DLD1 (cell line): Measurements from ENCODE around the gene TMEM87B.
"Not testable (repeated sequence)": the region's sequence is repeated elsewhere in the genome, so short reads cannot be mapped to it uniquely, and the experiment has no call there.

ENCODE experiments used
- in situ Hi-C: cut with HindIII; loops from 2 replicates; pipeline ENCODE4 v1.10.0; 2017; ENCODE audit warnings: low sequenced_read_pairs

TMEM87B gene

DNA sequence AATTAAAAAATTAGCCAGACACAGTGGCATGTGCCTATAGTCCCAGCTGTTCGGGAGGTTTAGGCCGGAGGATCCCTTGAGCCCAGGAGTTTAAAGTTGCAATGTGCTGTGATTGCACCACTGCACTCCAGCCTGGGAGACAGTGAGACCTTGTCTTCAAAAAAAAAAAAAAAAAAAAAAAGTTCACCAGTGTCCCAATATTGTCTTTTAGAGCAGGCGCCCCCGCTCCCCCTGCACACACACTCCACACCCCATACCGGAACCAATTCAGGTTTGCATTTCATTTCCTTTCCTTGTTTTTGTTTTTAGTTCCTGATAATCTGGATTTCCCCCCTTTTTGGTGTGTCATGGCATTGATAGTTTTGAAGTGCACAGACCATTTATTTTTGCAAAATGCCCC is 10.4 kb downstream of the TMEM87B start:
- in situ Hi-C loops, result no loop called here

DNA sequence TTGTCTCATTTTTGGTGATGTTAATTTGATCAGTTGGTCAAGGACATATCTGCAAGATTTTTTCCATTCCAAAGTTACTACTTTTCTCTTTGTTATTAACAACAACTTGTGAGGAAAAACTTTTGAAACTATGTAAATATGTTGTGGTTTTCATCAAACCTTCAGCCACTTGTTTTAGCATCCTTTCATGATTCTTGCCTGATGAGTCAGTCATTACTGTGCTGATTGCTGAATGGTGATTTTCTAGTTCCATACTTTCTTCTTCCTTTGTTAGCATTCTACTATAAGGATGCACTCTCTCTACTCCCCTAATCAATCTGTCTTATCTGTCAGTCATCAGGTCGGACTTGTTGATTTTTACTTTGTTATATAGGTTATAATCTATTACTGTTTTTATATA is 10.9 kb downstream of the TMEM87B start:
- in situ Hi-C loops, result no loop called here

DNA sequence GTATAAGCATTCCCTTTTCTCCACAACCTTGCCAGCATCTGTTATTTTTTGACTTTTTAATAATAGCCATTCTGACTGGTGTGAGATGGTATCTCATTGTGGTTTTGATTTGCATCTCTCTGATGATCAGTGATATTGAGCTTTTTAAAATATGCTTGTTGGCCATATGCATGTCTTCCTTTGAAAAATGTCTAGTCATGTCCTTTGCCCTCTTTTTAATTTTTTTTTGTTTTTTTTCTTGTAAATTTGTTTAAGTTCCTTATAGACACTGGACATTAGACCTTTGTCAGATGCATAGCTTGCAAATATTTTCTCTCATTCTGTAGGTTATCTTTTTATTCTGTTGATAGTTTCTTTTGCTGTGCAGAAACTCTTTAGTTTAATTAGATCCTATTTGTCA is 14.7 kb downstream of the TMEM87B start:
- in situ Hi-C loops, result not testable (repeated sequence)

DNA sequence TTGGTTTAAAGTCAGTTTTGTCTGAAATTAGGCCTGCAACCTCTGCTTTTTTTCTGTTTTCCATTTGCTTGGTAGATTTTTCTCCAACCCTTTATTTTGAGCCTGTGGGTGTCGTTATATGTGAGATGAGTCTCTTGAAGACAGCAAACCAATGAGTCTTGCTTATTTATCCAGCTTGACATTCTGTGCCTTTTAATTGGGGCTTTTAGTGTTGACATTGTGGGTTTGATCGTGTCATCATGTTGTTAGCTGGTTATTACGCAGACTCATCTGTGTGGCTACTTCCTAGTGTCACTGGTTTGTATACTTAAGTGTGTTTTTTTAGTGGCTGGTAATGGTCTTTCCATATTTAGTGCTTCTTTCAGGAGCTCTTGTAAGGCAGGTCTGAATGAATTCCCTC is 18.8 kb downstream of the TMEM87B start:
- in situ Hi-C loops, result no loop called here

DNA sequence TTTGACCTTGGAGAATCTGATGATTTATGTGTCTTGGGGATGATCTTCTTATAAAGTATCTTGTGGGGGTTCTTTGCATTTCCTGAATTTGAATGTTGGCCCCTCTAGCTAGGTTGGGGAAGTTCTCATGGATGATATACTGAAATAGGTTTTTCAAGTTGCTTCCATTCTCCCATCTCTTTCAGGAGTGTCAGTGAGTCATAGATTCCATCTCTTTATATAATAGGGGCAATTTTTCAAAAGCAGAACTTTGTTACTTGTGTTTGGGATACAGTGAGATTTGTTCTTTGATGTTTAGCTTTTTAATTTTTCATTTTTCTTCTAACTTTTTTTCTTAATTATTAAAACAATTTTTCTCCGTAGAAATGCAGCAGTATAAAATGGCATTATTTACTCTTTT is 19.4 kb downstream of the TMEM87B start:
- in situ Hi-C loops, result no loop called here

DNA sequence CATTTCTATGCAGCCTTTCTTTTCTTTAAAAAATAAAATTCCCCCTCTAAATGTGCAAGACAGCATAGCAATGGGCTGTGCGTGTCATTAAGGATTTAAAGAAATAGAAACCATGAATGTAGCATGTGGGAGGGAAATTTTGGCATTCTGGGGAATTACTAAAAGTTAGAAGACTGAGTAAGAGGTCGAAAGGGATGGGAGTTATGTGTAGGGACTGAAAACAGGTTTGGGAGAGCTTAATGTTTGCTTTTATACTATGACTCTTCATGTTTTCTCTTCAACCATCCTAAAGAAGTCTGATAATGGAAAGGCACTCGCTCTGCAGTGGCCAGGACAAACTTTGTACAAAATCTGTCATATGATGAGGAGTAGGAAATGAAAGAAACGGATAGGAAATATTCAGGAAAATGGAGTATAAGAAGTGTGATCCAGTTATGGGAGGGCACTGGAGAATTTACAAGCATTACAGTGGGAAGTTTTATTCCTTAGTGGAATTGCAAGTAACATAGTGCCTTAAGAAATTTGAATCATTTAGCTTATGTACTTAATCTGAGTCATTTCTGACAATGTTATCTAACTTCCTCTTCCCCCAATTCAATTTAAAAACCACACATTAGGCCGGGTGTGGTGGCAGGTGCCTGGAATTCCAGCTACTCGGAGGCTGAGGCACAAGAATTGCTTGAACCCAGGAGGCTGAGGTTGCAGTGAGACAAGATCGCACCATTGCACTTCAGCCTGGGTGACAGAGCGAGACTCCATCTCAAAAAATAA is 20.6 kb downstream of the TMEM87B start:
- in situ Hi-C loops, result no loop called here

DNA sequence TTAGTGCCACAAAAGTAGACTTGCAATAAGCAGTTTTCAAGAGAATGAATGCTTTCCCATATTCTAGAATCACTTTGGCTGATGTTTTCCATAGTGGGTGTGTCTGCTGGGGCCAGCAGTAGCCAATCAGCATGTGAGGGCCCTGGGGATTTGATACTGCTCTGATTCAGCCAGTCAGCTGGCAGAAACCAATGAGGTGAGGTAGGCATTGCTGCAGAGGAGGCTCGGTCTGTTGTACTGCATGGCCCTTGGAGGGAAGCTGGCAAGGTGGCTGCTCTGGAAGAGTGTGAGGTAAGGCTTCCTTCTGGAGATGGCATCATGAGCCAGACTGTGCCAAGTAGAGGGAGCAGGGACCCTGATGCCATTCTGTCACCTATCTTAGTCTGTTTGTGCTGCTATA is 22.7 kb downstream of the TMEM87B start:
- in situ Hi-C loops, result no loop called here

DNA sequence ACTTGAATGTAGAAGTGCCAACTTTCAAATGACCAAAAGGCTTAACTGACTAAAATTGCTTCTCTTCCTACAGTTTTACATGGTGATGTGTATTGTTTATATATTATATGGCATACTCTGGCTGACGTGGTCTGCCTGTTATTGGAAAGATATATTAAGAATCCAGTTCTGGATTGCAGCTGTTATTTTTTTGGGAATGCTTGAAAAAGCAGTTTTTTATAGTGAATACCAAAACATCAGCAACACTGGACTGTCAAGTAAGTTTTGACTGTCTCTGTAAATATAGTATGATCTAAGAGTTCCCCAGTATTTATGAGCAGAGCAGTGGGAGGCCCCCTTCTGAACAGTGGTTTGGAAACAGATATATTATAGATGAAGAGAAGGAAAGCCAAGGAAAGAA is 26.2 kb downstream of the TMEM87B start:
- in situ Hi-C loops, result no loop called here

DNA sequence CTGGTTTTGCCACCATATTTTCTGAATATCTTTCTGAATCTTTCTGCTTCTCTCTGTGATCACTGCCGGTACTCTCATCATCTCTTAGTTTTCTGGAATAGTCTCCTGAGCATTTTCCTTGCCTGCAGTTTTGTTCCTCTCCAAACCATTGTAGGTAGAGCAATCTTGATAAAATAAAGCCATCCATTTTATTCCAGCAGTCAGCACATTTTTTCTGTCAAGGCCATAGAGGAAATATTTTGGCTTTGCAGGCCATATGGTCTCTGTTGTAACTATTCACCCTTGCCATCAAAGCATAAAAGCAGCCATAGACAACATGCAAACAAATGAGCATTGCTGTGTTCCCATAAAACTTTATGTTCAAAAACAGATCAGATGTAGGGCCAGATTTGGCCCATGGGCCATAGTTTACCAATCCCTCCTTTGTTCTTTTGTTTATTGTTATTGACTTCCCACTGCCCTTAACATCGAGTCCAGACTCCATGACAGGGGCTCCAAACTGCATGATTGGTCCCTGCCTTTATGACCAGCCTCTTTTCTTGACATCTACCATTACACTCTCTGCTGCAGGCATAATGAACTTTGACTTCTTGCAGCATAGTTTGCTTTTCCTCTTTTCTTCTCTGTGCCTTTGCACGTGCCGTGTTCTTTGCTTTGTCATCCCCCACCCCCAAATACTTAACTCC is 29.8 kb downstream of the TMEM87B start:
- in situ Hi-C loops, result no loop called here

DNA sequence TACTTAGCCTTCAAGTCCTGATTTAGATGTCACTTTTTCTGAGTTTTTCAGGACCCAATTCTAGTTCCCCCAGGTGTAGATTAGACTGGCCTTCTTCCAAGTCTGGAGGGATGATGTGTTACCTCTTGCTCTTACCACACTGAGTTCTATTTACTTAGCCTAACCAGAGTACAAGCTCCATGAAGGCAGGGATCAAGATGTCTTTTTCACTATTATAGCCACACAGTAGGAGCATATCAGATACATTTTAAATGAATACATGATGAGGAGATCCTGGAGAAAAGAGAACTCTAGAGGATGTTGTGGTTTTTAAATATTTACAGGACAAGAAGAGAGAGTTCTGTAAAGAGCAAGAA is 30.3 kb downstream of the TMEM87B start:
- in situ Hi-C loops, result no loop called here

DNA sequence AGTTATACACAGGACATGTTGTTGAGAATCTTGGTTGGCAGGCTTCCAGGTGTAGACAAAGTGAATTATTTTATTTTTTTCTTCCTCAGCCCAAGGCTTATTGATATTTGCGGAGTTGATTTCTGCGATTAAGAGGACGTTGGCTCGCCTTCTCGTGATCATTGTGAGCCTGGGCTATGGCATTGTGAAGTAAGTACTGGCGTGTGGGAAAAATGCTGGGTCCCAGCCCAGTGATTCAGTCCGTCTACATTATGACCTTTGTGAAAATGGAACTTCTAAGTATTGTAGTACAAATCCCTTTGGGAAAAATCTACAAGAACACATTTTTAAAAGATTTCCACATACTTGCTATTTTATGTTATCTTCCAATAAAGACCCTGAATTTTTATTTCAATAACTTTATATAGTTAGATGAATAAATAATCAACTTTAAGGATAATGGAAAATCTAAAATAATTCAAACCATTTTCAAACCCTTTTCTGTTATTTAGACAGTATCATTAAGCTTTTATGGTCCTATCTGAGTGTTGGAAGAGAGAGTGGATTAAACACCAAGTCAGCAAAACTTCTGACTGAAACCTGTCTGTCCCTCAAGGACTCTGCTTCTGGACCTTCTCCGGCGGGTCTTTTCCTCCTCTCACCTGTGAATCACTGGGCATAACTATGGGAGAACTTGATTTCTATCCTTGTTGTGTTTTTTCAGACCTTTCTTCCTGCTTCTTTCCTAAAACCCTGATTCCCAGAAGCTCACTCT is 31.0 kb downstream of the TMEM87B start:
- in situ Hi-C loops, result no loop called here

DNA sequence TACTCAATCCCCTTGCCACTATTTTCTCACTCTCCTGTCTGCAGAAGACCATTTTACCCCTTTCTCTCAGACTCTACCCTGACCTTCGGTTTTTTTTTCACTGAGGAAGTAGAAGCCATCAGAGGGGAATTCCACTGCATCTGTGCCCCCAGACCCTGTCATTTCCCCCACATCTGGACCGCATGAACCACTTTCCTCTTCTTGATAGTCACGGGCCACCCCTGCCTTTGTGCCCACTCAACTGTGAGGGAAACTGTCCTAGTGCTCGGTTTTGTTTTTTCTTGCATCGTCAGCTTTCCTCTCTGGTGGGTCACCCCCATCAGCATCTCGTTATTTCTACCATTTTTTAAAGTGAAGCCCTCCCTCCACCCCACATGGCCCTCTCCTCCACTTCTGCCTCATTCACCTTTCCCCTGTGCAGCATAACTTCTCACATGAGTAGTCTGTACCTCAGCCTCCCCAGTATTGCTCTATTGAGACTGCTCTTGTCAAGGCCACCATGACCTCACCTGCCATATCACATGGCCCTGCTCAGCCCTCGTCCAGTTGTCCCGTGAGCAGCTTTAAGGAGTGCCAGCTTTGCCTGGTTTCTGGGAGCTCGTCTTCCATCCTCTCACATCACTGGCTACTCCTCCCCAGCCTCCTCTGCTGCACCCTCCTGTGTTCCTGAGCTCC is 32.4 kb downstream of the TMEM87B start:
- in situ Hi-C loops, result no loop called here

DNA sequence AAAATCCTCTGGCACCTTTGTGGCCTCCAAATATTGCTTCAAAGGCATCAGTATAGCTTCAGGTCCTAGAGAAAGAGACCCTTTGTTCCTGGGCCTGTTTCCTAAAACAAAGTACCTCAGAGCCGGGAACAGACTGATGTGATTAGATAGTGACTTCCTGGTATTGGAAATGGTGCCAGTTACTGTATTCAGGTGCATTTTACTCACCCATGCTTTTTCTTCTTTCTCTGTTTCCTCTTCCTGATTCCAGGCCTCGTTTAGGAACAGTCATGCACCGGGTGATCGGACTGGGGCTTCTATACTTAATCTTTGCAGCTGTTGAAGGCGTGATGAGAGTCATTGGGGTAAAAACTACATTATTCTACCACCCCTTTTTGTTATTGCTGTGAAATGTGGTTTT is 34.3 kb downstream of the TMEM87B start:
- in situ Hi-C loops, result no loop called here

DNA sequence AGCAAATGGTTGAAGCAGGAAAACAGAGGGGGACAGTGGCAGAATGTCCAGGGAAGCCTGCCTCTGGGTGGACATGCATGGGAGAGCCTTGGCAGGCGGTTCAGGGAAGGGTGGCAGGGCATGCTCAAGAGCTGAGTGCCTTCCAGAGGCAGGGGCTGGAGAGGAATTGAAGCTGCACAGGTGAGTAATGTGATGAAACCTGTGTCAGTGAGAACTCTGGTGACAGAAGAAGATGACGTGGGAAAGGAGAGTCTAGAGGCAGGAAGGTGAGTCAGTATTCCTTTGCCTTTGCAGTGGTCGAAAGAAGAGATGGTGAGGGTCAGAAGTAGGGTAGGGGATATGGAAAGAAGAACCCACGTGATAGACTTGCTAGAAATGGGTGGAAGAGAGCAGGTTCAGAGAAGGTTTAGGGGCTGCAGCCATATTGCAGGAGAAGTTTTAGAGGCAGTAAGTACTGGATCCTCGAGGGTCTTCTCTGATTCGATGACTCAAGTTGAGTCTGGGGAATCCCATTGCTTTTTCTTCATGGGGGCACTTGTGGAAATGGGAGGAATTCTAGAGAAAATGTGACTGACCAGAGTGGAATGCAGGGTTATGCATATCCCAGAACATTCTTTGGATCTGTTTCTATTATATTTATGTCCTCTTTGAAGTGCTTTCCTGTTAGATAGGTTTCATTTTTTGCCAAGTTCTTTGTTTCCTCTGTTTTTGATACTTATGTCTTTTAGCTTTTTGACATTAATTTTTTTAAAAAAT is 37.4 kb downstream of the TMEM87B start:
- in situ Hi-C loops, result no loop called here

DNA sequence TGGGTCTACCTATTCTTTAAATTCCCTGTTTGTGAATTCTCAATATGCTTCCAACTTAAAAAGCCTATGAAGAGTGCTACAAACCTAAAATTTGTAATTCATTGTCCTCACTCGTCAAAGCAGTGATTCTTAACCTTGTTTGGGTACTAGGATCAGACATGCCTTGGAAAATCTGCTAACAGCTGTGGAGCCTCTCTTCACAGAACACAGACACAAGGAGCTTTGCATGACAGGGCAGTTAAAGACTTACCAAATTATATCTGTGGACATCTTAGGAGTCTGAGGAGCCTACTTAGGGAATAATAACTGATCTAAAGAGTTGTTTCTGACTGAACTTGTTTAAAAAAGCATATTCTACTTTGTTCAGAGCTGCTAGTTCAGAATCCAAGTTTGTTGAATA is 38.1 kb downstream of the TMEM87B start:
- in situ Hi-C loops, result no loop called here

DNA sequence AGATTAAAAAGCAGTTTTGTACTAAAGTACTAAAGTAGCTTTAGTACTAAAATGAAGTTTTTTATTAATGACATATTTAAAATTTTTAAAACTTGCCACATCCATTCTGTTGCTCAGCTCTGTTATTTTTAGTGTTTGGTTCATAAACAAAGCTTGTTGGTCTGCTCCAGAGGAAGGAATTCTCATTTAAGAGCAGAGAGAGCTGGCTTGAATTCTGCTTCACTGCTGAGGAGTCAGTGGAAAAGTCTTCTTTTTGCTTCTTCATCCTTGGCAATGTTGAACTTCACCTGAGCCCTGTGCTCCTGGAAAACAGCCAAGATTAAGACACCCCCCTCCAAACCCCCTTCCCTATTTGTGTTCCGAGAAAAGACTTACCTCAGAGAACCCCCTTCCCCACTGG is 40.6 kb downstream of the TMEM87B start:
- in situ Hi-C loops, result no loop called here

DNA sequence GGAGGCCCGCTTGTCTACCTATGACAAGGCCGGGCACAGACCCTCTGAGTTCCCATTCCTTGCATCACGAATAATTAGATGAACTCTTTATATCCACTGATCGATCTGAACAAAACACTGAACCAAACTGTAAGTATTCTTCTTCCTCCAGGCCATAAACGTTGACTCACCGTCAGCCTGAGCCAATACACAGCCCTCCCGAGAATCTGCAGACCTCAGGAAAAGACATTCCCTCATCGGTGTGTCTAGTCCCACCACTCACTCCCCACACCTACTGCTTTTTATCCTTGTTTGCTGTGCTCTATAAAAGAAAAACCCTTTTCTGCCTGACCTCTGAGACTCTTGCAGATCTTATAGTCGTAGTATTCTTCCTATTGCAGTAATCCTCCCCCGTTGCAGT is 41.0 kb downstream of the TMEM87B start:
- in situ Hi-C loops, result no loop called here

DNA sequence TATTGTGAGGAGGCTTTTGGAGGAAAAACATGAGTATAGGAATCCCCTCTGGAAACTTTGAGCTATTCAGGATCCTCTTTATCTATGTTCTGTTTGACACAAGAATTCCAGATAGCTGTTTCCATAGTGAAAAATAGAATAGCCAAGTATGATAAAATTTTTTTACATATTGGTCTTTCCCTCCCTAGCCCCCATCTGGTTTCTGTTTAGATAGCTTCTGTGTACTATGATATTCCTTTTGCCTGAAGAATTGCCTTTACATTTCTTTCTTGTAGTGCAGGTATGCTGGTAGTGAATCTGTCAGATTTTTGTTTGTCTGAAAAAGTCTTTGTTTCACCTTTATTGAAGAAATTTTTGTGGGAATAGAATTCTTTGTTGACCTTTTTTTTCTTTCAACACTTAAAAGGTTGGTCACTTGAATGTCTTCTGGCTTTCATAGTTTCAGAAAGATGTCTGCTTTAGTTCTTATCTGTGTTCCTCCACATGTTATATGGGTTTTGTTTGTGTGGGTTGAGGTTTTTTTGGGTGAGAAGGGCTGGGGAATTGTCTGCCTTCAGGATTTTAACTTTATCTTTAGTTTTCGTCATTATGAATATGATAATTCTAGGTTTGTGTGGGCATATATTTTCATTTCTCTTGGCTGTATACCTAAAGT is 53.2 kb downstream of the TMEM87B start:
- in situ Hi-C loops, result no loop called here

DNA sequence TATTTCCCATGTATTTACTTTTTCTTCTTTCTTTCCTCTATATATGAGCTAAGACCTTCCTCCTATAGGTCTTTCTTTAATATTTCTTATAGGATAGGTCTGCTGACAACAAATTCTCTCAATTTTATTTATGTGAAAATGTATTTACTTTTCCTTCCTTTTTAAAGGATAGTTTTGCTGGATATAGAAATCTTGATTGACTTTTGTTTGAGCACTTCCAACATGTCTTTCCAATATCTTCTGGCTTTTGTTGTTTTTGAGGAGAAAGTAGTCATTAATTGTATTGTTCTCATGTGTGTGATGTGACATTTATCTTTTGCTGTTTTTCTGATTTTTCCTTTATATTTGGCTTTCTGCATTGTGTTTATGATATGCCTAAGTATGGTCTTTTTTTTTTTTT is 54.2 kb downstream of the TMEM87B start:
- in situ Hi-C loops, result no loop called here

DNA sequence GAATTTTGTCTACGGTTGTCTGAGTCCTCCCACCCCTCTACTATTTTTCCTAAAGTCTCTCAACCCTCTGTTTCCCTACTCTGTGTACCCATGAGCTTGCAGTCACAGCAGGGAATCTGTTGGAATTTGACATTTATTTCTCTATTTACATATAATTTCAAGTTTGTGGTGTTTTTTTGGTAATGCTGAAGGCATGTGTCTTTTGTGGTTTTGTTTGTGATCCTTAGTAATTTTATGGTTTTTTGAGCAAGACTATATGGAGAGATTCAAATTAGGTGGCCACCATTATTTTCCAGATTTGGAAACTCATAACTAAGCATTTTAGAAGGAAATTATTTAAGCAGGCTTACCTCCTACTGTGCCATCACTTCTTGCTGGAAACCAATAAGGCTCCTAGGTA is 55.9 kb downstream of the TMEM87B start:
- in situ Hi-C loops, result no loop called here
